Pons (tissue), 1 donor: ENCODE results near the gene F2RL1.
"Not testable (repeated sequence)": the region's sequence is repeated elsewhere in the genome, so short reads cannot be mapped to it uniquely, and the experiment has no call there.

Experiments used
- DNase-seq: peaks from one replicate; pipeline ENCODE4 v3.0.0-alpha.2; 2016; ENCODE audit warnings: low spot score

F2RL1 gene

DNA sequence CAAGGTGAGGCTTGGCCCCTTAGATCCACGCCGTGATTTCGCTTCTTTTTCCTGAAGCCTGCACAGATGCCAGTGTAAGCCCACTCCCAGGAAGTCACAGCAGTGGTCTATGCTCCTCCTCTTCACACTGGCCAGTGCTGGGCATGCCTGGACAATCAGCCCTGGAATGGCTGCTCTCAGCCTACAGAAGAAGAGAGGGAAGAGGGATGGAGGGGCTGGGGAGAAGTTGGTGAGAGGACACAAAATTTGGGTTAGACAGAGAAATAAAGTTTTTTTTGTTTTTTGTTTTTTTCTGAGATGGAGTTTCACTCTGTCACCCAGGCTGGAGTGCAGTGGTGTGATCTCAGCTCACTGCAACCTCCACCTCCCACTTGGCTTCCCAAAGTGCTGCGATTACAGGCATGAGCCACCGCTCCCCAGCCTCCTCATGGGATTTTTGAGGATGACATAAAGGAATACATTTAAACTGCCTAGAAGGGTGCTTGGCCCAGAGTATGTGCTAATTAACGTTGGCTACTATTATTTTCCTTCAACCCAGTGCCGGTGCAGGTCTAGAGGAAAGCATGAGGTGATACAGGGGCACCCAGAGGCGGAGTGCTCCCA lies 31.8 kb downstream of the F2RL1 start:
- DNase-seq = no peak

DNA sequence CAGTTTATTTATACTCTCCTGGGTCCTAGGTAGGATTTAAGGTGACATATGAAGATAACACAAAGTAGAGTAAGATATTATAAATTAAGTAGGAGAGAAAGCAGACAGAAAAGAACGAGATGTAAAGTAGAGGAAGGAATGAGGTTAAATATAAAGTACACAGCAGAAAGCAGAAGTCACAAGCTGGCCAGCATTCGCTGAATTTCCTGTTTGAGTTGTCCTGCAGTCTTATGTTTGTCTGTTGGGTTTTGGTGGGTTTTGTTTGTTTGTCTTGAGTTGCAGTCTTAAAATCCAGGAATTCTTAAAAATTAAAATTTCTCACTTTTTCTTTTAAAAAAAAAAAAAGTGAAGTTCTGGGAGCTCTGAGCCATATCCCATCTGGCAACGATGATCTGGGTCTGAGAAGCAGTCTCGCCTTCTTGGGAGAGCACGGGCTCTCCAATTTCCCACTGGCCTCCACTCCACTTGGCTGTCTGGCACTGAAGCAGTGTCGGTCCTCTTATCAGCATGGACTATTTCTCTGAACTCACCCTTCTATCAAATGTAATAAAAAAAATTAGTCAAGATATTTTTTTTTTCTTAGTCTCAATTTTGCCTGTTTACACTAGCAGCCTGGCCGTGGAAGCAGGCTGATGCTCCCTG lies 33.0 kb downstream of the F2RL1 start:
- DNase-seq = peak; percentile 48

DNA sequence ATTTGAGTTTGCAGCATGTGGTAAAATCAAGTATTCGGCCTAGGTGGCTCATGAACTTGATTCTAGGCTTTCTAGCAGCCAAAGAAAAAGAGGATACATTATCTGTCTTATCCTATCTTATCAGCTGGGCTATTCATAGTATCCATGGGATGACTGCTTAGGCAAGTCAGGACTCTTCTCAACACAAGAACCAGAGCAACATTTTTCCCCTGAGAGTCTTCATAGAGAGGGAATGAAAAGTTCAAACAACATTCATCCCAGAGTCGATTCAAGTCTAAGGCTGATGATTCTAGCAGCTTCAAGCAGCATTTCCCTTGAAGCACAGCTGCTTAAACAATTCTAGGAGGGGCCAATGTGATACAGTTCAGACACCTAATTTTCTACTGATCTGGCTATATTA lies 33.9 kb downstream of the F2RL1 start:
- DNase-seq = no peak

DNA sequence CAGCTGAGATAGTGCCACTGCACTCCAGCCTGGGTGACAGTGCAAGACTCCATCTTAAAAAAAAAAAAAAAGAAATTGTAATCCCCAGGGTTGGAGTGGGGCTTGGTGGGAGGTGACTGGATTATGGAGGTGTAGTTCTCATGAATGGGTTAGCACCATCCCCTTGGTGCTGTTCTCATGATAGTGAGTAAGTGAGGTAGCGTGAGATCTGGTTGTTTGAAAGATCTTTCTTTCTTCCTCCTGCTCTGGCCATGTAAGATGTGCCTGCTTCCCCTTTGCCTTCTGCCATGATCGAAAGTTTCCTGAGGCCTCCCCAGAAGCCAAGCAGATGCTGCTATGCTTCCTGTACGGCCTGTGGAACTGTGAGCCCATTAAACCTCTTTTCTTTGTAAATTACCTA lies 34.9 kb downstream of the F2RL1 start:
- not testable (repeated sequence) for DNase-seq

DNA sequence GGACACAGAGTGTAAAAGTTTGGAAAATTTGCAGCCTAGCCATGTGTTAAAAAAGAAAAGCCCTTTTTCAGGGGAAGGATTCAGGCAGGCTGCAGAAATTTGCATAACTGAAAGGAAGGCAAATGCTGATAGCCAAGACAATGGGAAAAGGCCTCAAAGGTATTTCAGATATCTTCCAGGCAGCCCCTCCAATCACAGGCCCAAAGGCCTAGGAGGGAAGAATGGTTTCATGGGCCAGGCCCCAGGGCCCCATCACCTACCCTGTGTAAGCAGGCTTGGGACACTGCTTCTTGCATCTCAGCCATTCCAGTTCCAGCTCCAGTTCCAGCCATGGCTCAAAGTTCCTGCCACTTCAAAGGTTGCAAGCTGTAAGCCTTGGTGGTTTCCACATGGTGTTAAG lies 35.8 kb downstream of the F2RL1 start:
- DNase-seq = no peak

DNA sequence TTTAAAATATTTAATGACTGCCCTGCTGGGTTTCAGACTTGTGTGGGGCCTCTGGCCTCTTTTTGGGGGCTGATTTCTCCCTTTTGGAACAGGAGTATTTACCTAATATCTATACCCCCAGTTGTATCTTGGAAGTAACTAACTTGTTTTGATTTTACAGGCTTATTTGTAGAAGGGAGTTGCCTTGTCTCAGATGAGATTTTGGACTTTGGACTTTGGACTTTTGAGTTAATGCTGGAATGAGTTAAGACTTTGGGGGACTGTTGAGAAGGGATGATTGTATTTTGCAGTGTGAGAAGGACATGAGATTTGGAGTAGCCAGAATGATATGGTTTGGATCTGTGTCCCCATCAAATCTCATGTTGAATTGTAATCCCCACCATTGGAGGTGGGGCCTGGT lies 36.7 kb downstream of the F2RL1 start:
- not testable (repeated sequence) for DNase-seq

DNA sequence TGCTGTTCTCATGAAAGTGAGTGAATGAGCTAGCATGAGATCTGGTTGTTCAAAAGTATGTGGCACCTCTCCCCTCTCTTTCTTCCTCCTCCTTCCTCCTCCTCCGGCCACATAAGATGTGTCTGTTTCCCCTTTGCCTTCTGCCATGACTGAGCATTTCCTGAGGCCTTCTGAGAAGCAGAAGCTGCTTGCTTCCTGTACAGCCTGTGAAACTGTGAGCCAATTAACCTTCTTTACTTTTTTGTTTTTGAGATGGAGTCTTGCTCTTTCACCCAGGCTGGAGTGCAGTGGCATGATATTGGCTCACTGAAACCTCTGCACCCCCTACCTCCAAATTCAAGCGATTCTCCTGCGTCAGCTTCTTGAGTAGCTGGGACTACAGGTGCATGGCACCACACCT lies 37.1 kb downstream of the F2RL1 start:
- peak; percentile 66 for DNase-seq

DNA sequence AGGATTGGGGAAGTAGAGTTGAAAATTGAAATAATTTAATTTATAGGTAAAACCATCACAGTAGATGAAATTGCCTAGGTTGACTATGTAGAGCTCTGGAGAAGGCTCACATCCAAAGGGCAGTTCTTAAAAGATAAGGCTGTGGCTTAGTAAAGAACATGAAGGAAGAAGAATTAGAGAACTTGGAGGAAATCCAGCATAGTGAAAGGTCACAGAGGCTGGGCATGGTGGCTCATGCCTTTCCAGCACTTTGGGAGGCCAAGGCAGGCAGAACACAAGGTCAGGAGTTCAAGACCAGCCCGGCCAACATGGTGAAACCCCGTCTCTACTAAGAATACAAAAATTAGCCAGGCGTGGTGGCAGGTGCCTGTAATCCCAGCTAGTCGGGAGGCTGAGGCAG lies 38.0 kb downstream of the F2RL1 start:
- DNase-seq = not testable (repeated sequence)

DNA sequence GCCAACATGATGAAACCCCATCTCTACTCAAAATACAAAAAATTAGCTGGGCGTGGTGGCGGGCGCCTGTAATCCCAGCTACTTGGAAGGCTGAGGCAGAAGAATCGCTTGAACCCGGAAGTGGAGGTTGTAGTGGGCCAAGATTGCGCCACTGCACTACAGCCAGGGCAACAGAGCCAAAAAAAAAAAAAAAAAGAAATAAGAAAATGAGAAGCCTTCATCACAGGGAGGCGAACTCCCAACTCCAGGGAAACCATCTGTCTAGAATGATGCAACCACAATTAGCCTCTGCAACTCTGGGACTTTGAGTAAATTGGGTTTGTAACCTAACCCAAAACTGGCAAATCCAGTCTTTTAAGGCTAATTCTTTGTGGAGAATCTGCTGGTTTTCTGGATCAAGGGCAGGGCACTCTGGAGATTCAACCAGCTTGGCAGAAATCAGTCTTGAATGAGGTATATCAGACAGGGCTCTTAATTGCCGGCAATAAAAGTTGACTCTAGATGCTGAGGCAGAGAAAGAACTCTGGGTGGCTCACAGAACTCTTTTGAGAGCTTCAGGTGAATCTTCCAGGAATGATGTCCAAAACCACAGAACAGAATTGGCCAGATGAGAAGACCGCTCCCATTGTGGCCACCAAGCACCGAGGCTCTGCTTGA lies 40.9 kb downstream of the F2RL1 start:
- no peak for DNase-seq

DNA sequence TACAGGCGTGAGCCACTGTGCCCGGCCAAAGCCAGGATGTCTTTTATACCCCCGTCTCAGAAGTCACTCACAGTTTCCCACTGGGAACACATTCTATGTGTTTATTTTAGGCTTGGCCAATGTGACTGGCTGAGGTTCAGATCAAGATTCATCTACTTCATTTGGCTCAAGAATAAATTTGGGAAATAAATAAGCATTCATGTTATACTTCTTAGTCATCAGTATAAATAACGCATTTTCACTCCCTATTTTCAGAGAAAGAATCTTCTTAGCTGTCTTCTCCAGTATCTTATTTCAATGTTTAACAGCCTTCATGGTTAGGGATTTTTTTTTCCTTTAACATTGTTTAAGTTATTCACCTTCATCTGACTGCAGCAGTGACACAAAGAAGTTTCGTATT lies 42.8 kb downstream of the F2RL1 start:
- DNase-seq = no peak

DNA sequence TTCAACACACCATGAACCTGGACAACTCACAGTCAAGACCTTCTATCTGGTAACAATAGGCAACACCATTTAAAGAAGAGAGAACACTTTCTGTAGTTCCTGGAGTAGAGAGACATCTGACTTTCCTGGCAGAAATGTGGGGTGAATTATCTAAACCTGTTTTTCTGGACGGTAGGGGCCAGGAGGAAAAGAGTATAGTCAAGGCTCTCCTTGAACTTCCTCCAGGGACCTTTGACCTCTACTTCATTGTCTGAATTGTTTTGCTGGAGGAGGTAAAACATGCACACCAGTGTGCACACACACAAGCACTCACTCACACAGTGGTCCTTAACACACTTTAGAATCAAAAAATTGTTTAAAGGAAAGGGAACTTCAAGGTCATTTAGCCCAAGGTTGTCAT lies 44.2 kb downstream of the F2RL1 start:
- no peak for DNase-seq

DNA sequence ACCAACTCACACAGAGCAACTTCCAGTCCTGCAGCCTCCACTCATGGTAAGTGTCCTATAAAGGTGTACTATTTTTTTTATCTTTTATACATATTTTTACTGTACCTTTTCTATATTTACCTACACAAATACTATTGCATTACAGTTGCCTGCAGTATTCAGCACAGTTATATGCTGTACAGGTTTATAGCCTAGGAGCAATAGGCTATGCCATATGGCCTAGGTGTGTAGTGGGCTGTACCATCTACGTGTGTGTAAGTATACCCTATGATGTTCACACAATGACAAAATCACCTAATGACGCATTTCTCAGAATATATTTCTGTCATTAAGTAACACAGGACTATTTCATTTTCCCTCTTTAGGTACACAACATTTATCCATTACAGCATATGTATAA lies 47.7 kb downstream of the F2RL1 start:
- no peak for DNase-seq

DNA sequence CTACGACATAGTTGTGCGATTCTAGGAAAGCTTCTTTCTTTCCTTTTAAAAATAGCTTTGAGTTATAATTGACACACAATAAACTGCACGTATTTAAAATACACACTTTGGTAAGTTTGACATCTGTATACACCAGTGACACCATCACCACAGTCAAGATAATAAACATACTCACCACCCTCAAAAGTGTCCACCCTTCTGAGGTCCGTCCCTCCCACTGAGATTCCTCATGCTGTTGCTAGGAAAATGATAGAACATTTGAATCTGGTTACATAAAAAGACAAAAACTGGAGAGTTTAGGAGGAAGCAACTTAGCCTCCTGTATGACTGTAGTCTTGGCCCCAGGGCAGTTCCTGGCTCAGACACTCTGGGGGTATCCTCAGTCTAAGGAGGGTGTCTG lies 48.2 kb downstream of the F2RL1 start:
- DNase-seq = no peak

DNA sequence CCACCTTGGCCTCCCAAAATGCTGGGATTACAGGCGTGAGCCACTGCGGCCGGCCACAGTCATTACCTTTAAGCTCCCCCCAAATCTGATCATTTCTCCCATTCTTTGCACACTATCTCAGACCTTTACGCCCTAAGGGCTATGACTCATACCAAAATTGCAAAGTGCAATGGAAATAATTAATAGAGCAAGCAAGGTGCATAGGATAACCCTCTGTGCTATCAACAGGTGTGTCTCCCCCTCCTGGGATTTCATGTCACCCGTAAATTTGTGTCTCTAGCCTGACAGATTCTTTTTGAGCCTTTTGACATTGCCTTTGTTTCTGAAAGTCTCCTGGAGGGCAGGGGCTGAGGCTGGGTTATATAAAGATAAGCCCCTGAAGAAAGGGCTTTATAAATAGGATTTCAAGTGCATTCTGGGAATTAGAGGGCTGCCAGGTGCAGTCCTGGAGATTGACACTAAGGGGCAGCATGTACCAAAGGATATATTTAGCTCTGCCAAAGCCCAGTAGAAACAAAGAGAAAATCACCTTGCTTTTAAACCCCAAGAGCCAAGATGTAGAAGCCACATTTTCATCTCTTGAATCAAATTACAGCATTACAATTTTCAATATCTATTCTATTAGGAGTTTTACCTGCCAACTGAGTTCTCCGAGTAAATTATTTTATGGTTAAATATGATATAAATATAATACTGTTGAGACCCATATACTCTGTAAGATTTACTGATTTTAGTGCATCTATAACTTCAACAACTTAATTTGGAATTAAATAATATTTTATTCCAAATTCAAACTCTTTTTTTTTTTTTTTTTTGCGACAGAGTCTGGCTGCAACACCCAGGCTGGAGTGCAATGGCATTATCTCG lies 49.2 kb downstream of the F2RL1 start:
- peak; percentile 77 for DNase-seq

DNA sequence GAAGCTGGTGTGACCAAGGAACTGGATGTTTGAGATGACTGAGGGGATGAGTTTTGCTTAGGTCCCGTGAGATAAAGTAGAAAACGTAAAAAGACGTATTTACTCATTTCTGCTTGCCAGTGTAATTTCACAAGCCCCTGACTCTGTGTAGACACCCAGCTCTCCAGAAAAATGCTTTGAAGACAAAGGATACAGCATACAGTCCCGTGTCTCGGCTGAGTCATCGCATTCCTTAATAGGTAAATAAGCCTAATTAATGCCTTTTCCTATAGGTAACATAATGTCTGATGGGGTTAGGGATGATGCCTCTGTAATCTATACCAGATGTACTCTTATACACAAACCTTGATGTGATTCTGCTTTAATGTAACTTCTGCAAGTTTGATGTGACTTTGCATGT lies 51.2 kb downstream of the F2RL1 start:
- DNase-seq = no peak

DNA sequence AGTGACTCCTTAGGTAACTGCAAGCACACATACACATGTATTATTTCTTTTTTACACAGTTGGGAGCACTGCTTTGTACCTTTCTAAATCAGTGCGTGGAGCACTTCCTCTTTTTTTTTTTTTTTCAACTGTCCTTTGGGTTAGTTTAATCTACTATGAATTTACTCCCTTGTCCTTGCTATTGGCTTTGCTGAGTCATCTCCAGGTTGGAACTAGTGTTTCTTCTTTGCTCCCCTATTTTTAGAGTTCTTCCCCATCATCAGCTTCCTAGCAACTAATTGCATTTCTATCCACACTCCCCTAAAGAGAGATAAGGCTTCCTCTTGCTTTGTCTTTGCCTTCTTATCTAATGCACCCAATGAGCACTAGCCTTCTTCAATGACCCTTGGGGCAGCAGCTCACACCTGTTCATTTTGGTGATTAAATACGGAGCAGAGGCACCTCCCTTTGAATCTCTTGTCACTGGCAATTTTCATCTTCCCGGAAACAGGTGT lies 55.3 kb downstream of the F2RL1 start:
- no peak for DNase-seq
